Gastroesophageal sphincter (tissue), 3 donors: ENCODE data around the gene RNASEH2B.

ENCODE experiments used
- CTCF ChIP-seq, 4 experiments: fragments of 200-600 bp in 2 of 4; fragments of 450-650 bp in 2 of 4; sonication (generic) in 1 of 4; IDR thresholded peaks; one replicate each; pipeline ENCODE4 v1.5.1; 2017 to 2019; ENCODE audit warnings: antibody characterized with exemption in 4 of 4, mild to moderate bottlenecking in 2 of 4, moderate library complexity in 2 of 4
- EP300 ChIP-seq: sonication (generic); formaldehyde crosslinking; IDR thresholded peaks from one replicate; pipeline ENCODE4 v1.6.1; 2017; ENCODE audit warnings: antibody characterized with exemption, mild to moderate bottlenecking
- POLR2A ChIP-seq, 2 donors: fragments of 450-650 bp; IDR thresholded peaks; one replicate each; pipeline ENCODE4 v1.6.1; 2017; ENCODE audit warnings: antibody characterized with exemption in 2 of 2, mild to moderate bottlenecking in 2 of 2, moderate library complexity in 1 of 2
- POLR2AphosphoS5 ChIP-seq: sonication (generic); formaldehyde crosslinking; IDR thresholded peaks from one replicate; pipeline ENCODE4 v1.6.1; 2017; ENCODE audit warnings: antibody characterized with exemption

GRCh38 chr13:50981686-50982085 is 72.1 kb downstream of the RNASEH2B start:
- no peak for TF ChIP-seq POLR2AphosphoS5
- TF ChIP-seq CTCF (IDR thresholded peaks at IDR 0.05) = no peak
- no peak for TF ChIP-seq EP300
- TF ChIP-seq POLR2A (IDR thresholded peaks at IDR 0.05) = no peak
